ENCODE data around the gene ANKRD60.

- TF ChIP-seq POLR2AphosphoS5 (IDR thresholded peaks at IDR 0.05) (no peak), CTCF (IDR thresholded peaks at IDR 0.05) (no peak)
These were observed 18.1 kb downstream of the ANKRD60 start for GRCh38 chr20:58210398-58210747.

Measured in breast epithelium (tissue), 3 donors.